Measurements from ENCODE around the gene ARHGAP36.

ARHGAP36 gene

GRCh38 chrX:131072871-131073571 is 14.9 kb downstream of the ARHGAP36 start:
- DNase-seq: no peak

GRCh38 chrX:131073607-131074006 is 15.5 kb downstream of the ARHGAP36 start:
- DNase-seq: no peak

- DNase-seq: no peak
These were observed 23.9 kb downstream of the ARHGAP36 start for GRCh38 chrX:131081772-131082740.

GRCh38 chrX:131083510-131084142 is 25.5 kb downstream of the ARHGAP36 start:
- no peak for DNase-seq

GRCh38 chrX:131084145-131084544 is 26.0 kb downstream of the ARHGAP36 start:
- DNase-seq: no peak

GRCh38 chrX:131136776-131137175 is 78.6 kb downstream of the ARHGAP36 start:
- no peak for DNase-seq

- no peak for DNase-seq
These were observed 80.9 kb downstream of the ARHGAP36 start for GRCh38 chrX:131139072-131139471.

Measured in stimulated activated CD4-positive, alpha-beta T cell treated with anti-CD3 and anti-CD28 coated beads, Interleukin-4, amount 100 ng/mL, for 1 hour (primary cell).